ES-I3 (cell line): ENCODE measurements around the gene ABCB11.

Experiments used
- H3K36me3 ChIP-seq: 2 replicates; pipeline ENCODE4 v1.6.1; 2013; ENCODE audit warnings: mild to moderate bottlenecking, low read length, control low read depth, moderate library complexity; ENCODE audit not compliant: insufficient read depth
- H3K4me1 ChIP-seq: 2 replicates; pipeline ENCODE4 v1.6.1; 2013; ENCODE audit warnings: mild to moderate bottlenecking, control low read depth, low read length; ENCODE audit not compliant: insufficient read depth
- H3K9ac ChIP-seq: 2 replicates; pipeline ENCODE4 v1.6.1; 2013; ENCODE audit warnings: low read depth, mild to moderate bottlenecking, low read length, moderate library complexity
- H3K9me3 ChIP-seq: 2 replicates; pipeline ENCODE4 v1.6.1; 2013; ENCODE audit warnings: mild to moderate bottlenecking, low read length, moderate library complexity; ENCODE audit not compliant: control insufficient read depth, insufficient read depth

ABCB11 gene

GRCh38 chr2:168988755-168989154 lies 42.4 kb downstream of the ABCB11 start:
- no peak overlapping the region for H3K9ac ChIP-seq
- H3K36me3 ChIP-seq: no peaks in the 10 kb centered on the region
- no peaks in the 10 kb centered on the region for H3K9me3 ChIP-seq
- no peaks in the 10 kb centered on the region for H3K4me1 ChIP-seq

GRCh38 chr2:168986398-168986943 lies 44.7 kb downstream of the ABCB11 start:
- Histone ChIP-seq H3K9ac (no peak overlapping the region), H3K9me3 (no peaks in the 10 kb centered on the region), H3K36me3 (no peaks in the 10 kb centered on the region), H3K4me1 (no peaks in the 10 kb centered on the region)

- Histone ChIP-seq H3K9ac (no peak overlapping the region), H3K9me3 (no peaks in the 10 kb centered on the region)
These were observed 49.5 kb downstream of the ABCB11 start for GRCh38 chr2:168981651-168982050.

GRCh38 chr2:168978461-168978861 lies 52.7 kb downstream of the ABCB11 start:
- Histone ChIP-seq H3K4me1 (no peaks in the 10 kb centered on the region), H3K9me3 (no peaks in the 10 kb centered on the region), H3K9ac (no peak overlapping the region), H3K36me3 (no peaks in the 10 kb centered on the region)

More at GRCh38 chr2:168981651-168982050, 49.5 kb downstream of the ABCB11 start:
- Histone ChIP-seq H3K4me1 (no peaks in the 10 kb centered on the region), H3K36me3 (no peaks in the 10 kb centered on the region)

- H3K4me1 ChIP-seq: no peaks in the 10 kb centered on the region
- no peaks in the 10 kb centered on the region for H3K36me3 ChIP-seq
- no peak overlapping the region for H3K9ac ChIP-seq
- no peaks in the 10 kb centered on the region for H3K9me3 ChIP-seq
These were observed 53.5 kb downstream of the ABCB11 start for GRCh38 chr2:168977608-168978007.

- H3K9ac ChIP-seq: no peak overlapping the region
- H3K9me3 ChIP-seq: no peaks in the 10 kb centered on the region
- no peaks in the 10 kb centered on the region for H3K4me1 ChIP-seq
- H3K36me3 ChIP-seq: no peaks in the 10 kb centered on the region
These were observed 55.0 kb downstream of the ABCB11 start for GRCh38 chr2:168976034-168976654.

GRCh38 chr2:168974428-168974827 lies 56.7 kb downstream of the ABCB11 start:
- H3K36me3 ChIP-seq: no peaks in the 10 kb centered on the region
- no peaks in the 10 kb centered on the region for H3K9me3 ChIP-seq
- no peak overlapping the region for H3K9ac ChIP-seq
- H3K4me1 ChIP-seq: no peaks in the 10 kb centered on the region

- H3K9me3 ChIP-seq: no peaks in the 10 kb centered on the region
- no peaks in the 10 kb centered on the region for H3K4me1 ChIP-seq
- no peaks in the 10 kb centered on the region for H3K36me3 ChIP-seq
- H3K9ac ChIP-seq: no peak overlapping the region
These were observed 59.9 kb downstream of the ABCB11 start for GRCh38 chr2:168971261-168971660.

- Histone ChIP-seq H3K4me1 (no peaks in the 10 kb centered on the region), H3K9me3 (no peaks in the 10 kb centered on the region), H3K36me3 (no peaks in the 10 kb centered on the region), H3K9ac (no peak overlapping the region)
These were observed 60.4 kb downstream of the ABCB11 start for GRCh38 chr2:168970711-168971233.

- Histone ChIP-seq H3K4me1 (no peaks in the 10 kb centered on the region), H3K9ac (no peak overlapping the region), H3K36me3 (no peaks in the 10 kb centered on the region), H3K9me3 (no peaks in the 10 kb centered on the region)
These were observed 61.3 kb downstream of the ABCB11 start for GRCh38 chr2:168969865-168970264.

- Histone ChIP-seq H3K9me3 (no peaks in the 10 kb centered on the region), H3K9ac (no peak overlapping the region), H3K36me3 (no peaks in the 10 kb centered on the region), H3K4me1 (no peaks in the 10 kb centered on the region)
These were observed 62.8 kb downstream of the ABCB11 start for GRCh38 chr2:168968342-168968741.

- H3K4me1 ChIP-seq: no peaks in the 10 kb centered on the region
- H3K9me3 ChIP-seq: no peaks in the 10 kb centered on the region
- no peaks in the 10 kb centered on the region for H3K36me3 ChIP-seq
- no peak overlapping the region for H3K9ac ChIP-seq
These were observed 66.8 kb downstream of the ABCB11 start for GRCh38 chr2:168964251-168964807.

GRCh38 chr2:168962636-168963035 lies 68.5 kb downstream of the ABCB11 start:
- no peaks in the 10 kb centered on the region for H3K4me1 ChIP-seq
- H3K36me3 ChIP-seq: no peaks in the 10 kb centered on the region
- no peaks in the 10 kb centered on the region for H3K9me3 ChIP-seq
- no peak overlapping the region for H3K9ac ChIP-seq

GRCh38 chr2:168961450-168962229 lies 69.5 kb downstream of the ABCB11 start:
- H3K9me3 ChIP-seq: no peaks in the 10 kb centered on the region
- H3K9ac ChIP-seq: no peak overlapping the region
- H3K36me3 ChIP-seq: no peaks in the 10 kb centered on the region
- H3K4me1 ChIP-seq: no peaks in the 10 kb centered on the region
